DND-41 (cell line): Measurements from ENCODE around the gene XRCC4.

Experiments used
- EZH2 ChIP-seq: IDR thresholded peaks from 3 replicates; pipeline ENCODE4 v1.6.1; 2012; ENCODE audit warnings: borderline replicate concordance, low read depth, mild to moderate bottlenecking, moderate library complexity, low read length, inconsistent platforms; ENCODE audit not compliant: severe bottlenecking
- TF ChIP-seq, protein P1 (sequence below): IDR thresholded peaks from 2 replicates; pipeline ENCODE4 v1.5.1; 2012; ENCODE audit warnings: borderline replicate concordance, low read length, moderate library complexity, mild to moderate bottlenecking; ENCODE audit not compliant: poor library complexity, severe bottlenecking; ENCODE audit errors: extremely low read depth

- TF ChIP-seq, protein P1, sequence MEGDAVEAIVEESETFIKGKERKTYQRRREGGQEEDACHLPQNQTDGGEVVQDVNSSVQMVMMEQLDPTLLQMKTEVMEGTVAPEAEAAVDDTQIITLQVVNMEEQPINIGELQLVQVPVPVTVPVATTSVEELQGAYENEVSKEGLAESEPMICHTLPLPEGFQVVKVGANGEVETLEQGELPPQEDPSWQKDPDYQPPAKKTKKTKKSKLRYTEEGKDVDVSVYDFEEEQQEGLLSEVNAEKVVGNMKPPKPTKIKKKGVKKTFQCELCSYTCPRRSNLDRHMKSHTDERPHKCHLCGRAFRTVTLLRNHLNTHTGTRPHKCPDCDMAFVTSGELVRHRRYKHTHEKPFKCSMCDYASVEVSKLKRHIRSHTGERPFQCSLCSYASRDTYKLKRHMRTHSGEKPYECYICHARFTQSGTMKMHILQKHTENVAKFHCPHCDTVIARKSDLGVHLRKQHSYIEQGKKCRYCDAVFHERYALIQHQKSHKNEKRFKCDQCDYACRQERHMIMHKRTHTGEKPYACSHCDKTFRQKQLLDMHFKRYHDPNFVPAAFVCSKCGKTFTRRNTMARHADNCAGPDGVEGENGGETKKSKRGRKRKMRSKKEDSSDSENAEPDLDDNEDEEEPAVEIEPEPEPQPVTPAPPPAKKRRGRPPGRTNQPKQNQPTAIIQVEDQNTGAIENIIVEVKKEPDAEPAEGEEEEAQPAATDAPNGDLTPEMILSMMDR = no peak
- no peak for TF ChIP-seq EZH2
These were observed 18.0 kb upstream of the XRCC4 start for GRCh38 chr5:83059341-83059740.
